Keratinocyte (primary cell): ENCODE data around the gene SNCAIP. TPM values are rescaled to one million over a fixed set of nuclear protein-coding genes. Genes with fewer than 3 reads are reported as not detected.

Source experiments
- DNase-seq: peaks from one replicate; pipeline ENCODE4 v3.0.0-alpha.2; 2011; ENCODE audit warnings: low read depth, missing footprints, low spot score
- FAIRE-seq: peaks from 2 replicates; lab custom pipeline; 2011; peaks lifted over from hg19 to GRCh38; lab: Jason Lieb, UNC
- H2AFZ ChIP-seq: 2 replicates; pipeline ENCODE4 v1.6.0; 2012; ENCODE audit warnings: low read length, control low read depth, inconsistent platforms; ENCODE audit not compliant: control insufficient read depth
- H3K27ac ChIP-seq: 2 replicates; pipeline ENCODE4 v1.5.1; 2011; ENCODE audit warnings: low read length; ENCODE audit not compliant: control insufficient read depth, insufficient read depth
- H3K27me3 ChIP-seq: 3 replicates; pipeline ENCODE4 v1.6.0; 2011; ENCODE audit warnings: low read length; ENCODE audit not compliant: control insufficient read depth, insufficient read depth; ENCODE audit errors: extremely low read depth
- H3K36me3 ChIP-seq, 2 experiments: 2 replicates in 1 of 2; 3 replicates in 1 of 2; pipeline ENCODE4 v1.5.1; 2011; ENCODE audit warnings: low read length in 2 of 2, mild to moderate bottlenecking in 1 of 2; ENCODE audit not compliant: control insufficient read depth in 2 of 2, insufficient read depth in 2 of 2; ENCODE audit errors: extremely low read depth in 1 of 2
- H3K4me1 ChIP-seq: 3 replicates; pipeline ENCODE4 v1.5.1; 2011; ENCODE audit warnings: low read length; ENCODE audit not compliant: control insufficient read depth, insufficient read depth; ENCODE audit errors: extremely low read depth
- H3K4me2 ChIP-seq: 3 replicates; pipeline ENCODE4 v1.6.0; 2011; ENCODE audit warnings: low read depth, low read length; ENCODE audit not compliant: control insufficient read depth, insufficient read depth; ENCODE audit errors: extremely low read depth
- H3K4me3 ChIP-seq, 3 experiments: fragments of 200-600 bp in 1 of 3; sonication (generic) in 1 of 3; 2 replicates in 2 of 3; 3 replicates in 1 of 3; pipeline ENCODE4 v1.5.1; 2011 to 2016; ENCODE audit warnings: low read length in 3 of 3, mild to moderate bottlenecking in 3 of 3, control low read depth in 2 of 3, inconsistent platforms in 1 of 3, low read depth in 1 of 3, mixed read lengths in 1 of 3, mixed run types in 1 of 3, moderate library complexity in 1 of 3; ENCODE audit not compliant: control insufficient read depth in 2 of 3, insufficient read depth in 2 of 3; ENCODE audit errors: extremely low read depth in 1 of 3
- H3K79me2 ChIP-seq: 2 replicates; pipeline ENCODE4 v1.6.0; 2012; ENCODE audit warnings: low read length; ENCODE audit not compliant: control insufficient read depth, insufficient read depth
- H3K9ac ChIP-seq: 3 replicates; pipeline ENCODE4 v1.6.0; 2011; ENCODE audit warnings: low read length; ENCODE audit not compliant: control insufficient read depth, insufficient read depth; ENCODE audit errors: extremely low read depth
- H3K9me1 ChIP-seq: 3 replicates; pipeline ENCODE4 v1.6.0; 2011; ENCODE audit warnings: low read length; ENCODE audit not compliant: control insufficient read depth, insufficient read depth; ENCODE audit errors: extremely low read depth
- H3K9me3 ChIP-seq: 2 replicates; pipeline ENCODE4 v1.5.1; 2012; ENCODE audit warnings: low read depth, low read length; ENCODE audit not compliant: control insufficient read depth
- H4K20me1 ChIP-seq: 3 replicates; pipeline ENCODE4 v1.6.0; 2011; ENCODE audit warnings: low read length; ENCODE audit not compliant: control insufficient read depth, insufficient read depth; ENCODE audit errors: extremely low read depth
- EZH2 ChIP-seq: IDR thresholded peaks from one replicate; pipeline ENCODE4 v1.6.1; 2012; ENCODE audit warnings: inconsistent platforms, mild to moderate bottlenecking, low read length, moderate library complexity
- dilution Hi-C: fragments of 300-500 bp; cut with MboI; formaldehyde crosslinking; loops from one replicate; pipeline ENCODE4 v1.7.0; 2020; ENCODE audit warnings: low sequenced_read_pairs; ENCODE audit not compliant: extremely low pct_ligation_motif_present
- polyA plus RNA-seq, 5 experiments: library from polyadenylated mRNA; depleted of rRNA in 3 of 5; stranded (reverse) in 3 of 5; stranded (forward) in 1 of 5; unstranded in 1 of 5; fragments of >200 nt; gene quantifications; 1 replicate in 1 of 5; 2 replicates in 3 of 5; 3 replicates in 1 of 5; pipeline versions ENCODE4 v1.2.1 to v1.2.3, GENCODE V29; 2011 to 2012; ENCODE audit warnings: missing spikeins in 2 of 5, low read depth in 1 of 5, low replicate concordance in 1 of 5
- TF ChIP-seq, protein P1 (sequence below), 3 experiments: IDR thresholded peaks in 1 of 3; conservative IDR thresholded peaks in 1 of 3; optimal IDR thresholded peaks in 1 of 3; 2 replicates in 2 of 3; 3 replicates in 1 of 3; pipeline versions ENCODE3 to v1.5.1; 2011; ENCODE audit warnings: low read length in 3 of 3, mild to moderate bottlenecking in 3 of 3, moderate library complexity in 2 of 3, control low read depth in 1 of 3, inconsistent platforms in 1 of 3; ENCODE audit not compliant: insufficient read depth in 2 of 3; ENCODE audit errors: extremely low read depth in 1 of 3

The SNCAIP gene
- polyA plus RNA-seq, 1 donor (not counting 4 experiments of a cell fraction or from before 2014, with no cell fraction given): not detected

DNA sequence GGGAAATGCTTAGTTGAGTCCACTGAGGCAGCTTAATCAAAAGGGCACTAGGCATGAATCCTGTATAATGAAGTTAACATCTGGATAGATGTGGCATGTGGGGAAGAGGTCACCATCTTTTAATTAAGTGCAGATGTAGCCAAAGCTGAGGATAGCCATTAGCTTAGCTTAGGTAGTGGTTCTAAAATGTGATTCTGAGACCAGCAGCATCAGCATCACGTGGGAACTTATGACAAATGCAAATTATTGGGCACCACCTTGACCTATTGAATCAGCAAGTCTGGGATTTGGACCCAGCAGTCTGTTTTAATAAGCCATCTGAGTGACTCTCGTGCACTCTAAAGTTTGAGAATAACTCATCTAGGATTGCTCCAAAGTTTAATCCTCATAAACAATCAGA is 63.8 kb downstream of the SNCAIP start:
- H3K9ac ChIP-seq: no peak overlapping the region
- no peak overlapping the region for H3K4me3 ChIP-seq
- no peak overlapping the region for H2AFZ ChIP-seq
- no peak for TF ChIP-seq EZH2
- TF ChIP-seq, protein P1, sequence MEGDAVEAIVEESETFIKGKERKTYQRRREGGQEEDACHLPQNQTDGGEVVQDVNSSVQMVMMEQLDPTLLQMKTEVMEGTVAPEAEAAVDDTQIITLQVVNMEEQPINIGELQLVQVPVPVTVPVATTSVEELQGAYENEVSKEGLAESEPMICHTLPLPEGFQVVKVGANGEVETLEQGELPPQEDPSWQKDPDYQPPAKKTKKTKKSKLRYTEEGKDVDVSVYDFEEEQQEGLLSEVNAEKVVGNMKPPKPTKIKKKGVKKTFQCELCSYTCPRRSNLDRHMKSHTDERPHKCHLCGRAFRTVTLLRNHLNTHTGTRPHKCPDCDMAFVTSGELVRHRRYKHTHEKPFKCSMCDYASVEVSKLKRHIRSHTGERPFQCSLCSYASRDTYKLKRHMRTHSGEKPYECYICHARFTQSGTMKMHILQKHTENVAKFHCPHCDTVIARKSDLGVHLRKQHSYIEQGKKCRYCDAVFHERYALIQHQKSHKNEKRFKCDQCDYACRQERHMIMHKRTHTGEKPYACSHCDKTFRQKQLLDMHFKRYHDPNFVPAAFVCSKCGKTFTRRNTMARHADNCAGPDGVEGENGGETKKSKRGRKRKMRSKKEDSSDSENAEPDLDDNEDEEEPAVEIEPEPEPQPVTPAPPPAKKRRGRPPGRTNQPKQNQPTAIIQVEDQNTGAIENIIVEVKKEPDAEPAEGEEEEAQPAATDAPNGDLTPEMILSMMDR (optimal IDR thresholded peaks at IDR 0.05 in 1 of 3, IDR thresholded peaks at IDR 0.05 in 1 of 3, conservative IDR thresholded peaks at IDR 0.05 in 1 of 3; ENCODE audit: extremely low read depth in 1 of 3, insufficient read depth in 2 of 3, low read length in 3 of 3): no peak
- H3K9me1 ChIP-seq: no peaks in the 10 kb centered on the region
- no peaks in the 10 kb centered on the region for H3K36me3 ChIP-seq
- DNase-seq (no peak), FAIRE-seq (no peak)
- H3K27me3 ChIP-seq: no peaks in the 10 kb centered on the region
- dilution Hi-C loops: no loop called here
- no peaks in the 10 kb centered on the region for H3K79me2 ChIP-seq
- H3K4me2 ChIP-seq: no peak overlapping the region
- no peak overlapping the region for H3K27ac ChIP-seq
- H4K20me1 ChIP-seq: no peaks in the 10 kb centered on the region
- H3K4me1 ChIP-seq: no peaks in the 10 kb centered on the region
- H3K9me3 ChIP-seq: no peaks in the 10 kb centered on the region

DNA sequence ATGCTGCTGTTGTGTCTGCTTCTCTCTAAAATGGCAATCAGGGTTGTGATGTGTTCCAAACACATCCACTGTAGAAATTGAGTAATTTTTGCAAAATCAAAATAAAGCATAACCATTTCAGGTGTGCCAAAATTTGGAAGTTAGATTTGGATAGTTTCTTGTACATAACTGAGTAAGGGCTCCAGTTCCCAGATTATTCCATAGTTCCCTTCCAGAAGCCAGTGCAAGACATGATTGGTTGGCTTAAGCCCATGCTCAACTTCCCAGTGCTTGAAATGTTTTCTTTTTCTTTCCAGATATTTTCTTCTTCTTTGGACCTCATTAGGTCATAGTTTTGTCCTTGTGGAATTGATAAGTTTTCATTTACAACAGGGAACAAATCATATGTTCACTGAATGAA is 64.2 kb downstream of the SNCAIP start:
- Histone ChIP-seq H3K4me2 (no peak overlapping the region), H3K36me3 (no peaks in the 10 kb centered on the region), H3K27ac (no peak overlapping the region), H3K79me2 (no peaks in the 10 kb centered on the region), H4K20me1 (no peaks in the 10 kb centered on the region), H2AFZ (no peak overlapping the region), H3K4me3 (no peak overlapping the region), H3K9ac (no peak overlapping the region), H3K9me3 (no peaks in the 10 kb centered on the region), H3K27me3 (no peaks in the 10 kb centered on the region), H3K4me1 (no peaks in the 10 kb centered on the region), H3K9me1 (no peaks in the 10 kb centered on the region)
- dilution Hi-C loops: no loop called here
- TF ChIP-seq, protein P1 (optimal IDR thresholded peaks at IDR 0.05 in 1 of 3, IDR thresholded peaks at IDR 0.05 in 1 of 3, conservative IDR thresholded peaks at IDR 0.05 in 1 of 3; ENCODE audit: extremely low read depth in 1 of 3, insufficient read depth in 2 of 3, low read length in 3 of 3): no peak
- TF ChIP-seq EZH2: no peak
- no peak for DNase-seq
- no peak for FAIRE-seq
